ENCODE measurements around the gene BHLHE40. TPM values are rescaled to one million over a fixed set of nuclear protein-coding genes. Genes with fewer than 3 reads are reported as not detected.

Gene BHLHE40
- total and polyA plus RNA-seq, 10 of the 15 experiments (the other 5 are each of a cell fraction or from before 2014, with no cell fraction given): 25.2 to 106 (median 51.4) TPM

DNA sequence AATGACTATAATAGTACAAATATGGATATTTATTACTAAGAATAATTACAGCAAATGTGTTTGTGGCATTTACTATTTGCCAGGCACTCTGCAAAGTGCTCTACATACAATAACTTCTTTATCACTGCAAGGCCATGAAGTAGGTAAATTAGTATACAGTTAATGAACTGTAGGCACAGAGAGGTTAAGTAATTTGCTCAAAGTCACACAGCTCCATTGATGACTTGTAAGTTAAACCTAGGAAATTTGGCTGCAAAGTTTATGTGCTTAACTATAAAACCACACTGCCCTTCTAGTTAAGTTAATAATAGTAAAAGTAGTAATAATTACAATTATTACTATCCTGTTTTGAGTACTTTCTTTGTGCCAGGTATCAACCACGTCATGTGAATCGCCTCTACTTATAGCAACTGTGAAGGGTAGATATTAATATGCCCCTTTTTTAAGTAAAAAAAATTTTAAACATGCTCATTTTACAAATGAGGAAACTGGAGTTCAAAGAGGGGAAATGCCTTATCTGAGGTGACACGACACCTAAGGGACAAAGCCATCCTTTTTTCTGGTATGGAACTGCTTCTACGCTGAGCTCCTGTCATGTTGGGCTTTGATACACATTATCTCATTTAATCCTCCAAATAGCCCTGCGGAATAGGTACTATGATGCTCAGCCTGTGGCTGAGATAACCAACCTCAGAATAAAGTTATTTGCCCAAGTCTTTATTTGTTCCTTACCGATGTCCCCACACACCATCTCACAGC, 8.5 kb downstream of the BHLHE40 start (continued):
- TF ChIP-seq E4F1 (IDR thresholded peaks at IDR 0.05; ENCODE audit: borderline replicate concordance, partially characterized antibody) (no peak), POLR2AphosphoS2 (IDR thresholded peaks at IDR 0.05; ENCODE audit: low read depth, low read length) (no peak), MYC (IDR thresholded peaks at IDR 0.05; ENCODE audit: insufficient read depth, insufficient read length, insufficient replicate concordance, low read length, severe bottlenecking) (no peak), TAF1 (IDR thresholded peaks at IDR 0.05; ENCODE audit: borderline replicate concordance, low read depth, low read length) (no peak), ETV6 (conservative IDR thresholded peaks at IDR 0.05 in 1 of 2, IDR thresholded peaks at IDR 0.05 in 1 of 2; ENCODE audit: borderline replicate concordance in 1 of 2, low read depth in 1 of 2) (no peak), ZNF207 (IDR thresholded peaks at IDR 0.05; ENCODE audit: borderline replicate concordance) (no peak), ZNF217 (IDR thresholded peaks at IDR 0.05) (peak; percentile 91; the same call in 1 of the 2 replicates), RAD51 (IDR thresholded peaks at IDR 0.05) (peak; percentile 3; the same call in 1 of the 2 replicates), IKZF1 (conservative IDR thresholded peaks at IDR 0.05) (no peak), CBFB (IDR thresholded peaks at IDR 0.05; ENCODE audit: low read depth) (no peak; the same call in 1 of the 2 replicates), MEF2A (IDR thresholded peaks at IDR 0.05; ENCODE audit: insufficient read depth, low read depth, low read length) (no peak)
- TF ChIP-seq, protein P1, sequence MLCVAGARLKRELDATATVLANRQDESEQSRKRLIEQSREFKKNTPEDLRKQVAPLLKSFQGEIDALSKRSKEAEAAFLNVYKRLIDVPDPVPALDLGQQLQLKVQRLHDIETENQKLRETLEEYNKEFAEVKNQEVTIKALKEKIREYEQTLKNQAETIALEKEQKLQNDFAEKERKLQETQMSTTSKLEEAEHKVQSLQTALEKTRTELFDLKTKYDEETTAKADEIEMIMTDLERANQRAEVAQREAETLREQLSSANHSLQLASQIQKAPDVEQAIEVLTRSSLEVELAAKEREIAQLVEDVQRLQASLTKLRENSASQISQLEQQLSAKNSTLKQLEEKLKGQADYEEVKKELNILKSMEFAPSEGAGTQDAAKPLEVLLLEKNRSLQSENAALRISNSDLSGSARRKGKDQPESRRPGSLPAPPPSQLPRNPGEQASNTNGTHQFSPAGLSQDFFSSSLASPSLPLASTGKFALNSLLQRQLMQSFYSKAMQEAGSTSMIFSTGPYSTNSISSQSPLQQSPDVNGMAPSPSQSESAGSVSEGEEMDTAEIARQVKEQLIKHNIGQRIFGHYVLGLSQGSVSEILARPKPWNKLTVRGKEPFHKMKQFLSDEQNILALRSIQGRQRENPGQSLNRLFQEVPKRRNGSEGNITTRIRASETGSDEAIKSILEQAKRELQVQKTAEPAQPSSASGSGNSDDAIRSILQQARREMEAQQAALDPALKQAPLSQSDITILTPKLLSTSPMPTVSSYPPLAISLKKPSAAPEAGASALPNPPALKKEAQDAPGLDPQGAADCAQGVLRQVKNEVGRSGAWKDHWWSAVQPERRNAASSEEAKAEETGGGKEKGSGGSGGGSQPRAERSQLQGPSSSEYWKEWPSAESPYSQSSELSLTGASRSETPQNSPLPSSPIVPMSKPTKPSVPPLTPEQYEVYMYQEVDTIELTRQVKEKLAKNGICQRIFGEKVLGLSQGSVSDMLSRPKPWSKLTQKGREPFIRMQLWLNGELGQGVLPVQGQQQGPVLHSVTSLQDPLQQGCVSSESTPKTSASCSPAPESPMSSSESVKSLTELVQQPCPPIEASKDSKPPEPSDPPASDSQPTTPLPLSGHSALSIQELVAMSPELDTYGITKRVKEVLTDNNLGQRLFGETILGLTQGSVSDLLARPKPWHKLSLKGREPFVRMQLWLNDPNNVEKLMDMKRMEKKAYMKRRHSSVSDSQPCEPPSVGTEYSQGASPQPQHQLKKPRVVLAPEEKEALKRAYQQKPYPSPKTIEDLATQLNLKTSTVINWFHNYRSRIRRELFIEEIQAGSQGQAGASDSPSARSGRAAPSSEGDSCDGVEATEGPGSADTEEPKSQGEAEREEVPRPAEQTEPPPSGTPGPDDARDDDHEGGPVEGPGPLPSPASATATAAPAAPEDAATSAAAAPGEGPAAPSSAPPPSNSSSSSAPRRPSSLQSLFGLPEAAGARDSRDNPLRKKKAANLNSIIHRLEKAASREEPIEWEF (IDR thresholded peaks at IDR 0.05; ENCODE audit: insufficient replicate concordance, low read depth, low read length): no peak

All from GM12878 (cell line).